ENCODE measurements around the gene CRELD2.
A peak's percentile ranks its signal among the peaks of the same experiment; 100 is the strongest.

Gene CRELD2

DNA sequence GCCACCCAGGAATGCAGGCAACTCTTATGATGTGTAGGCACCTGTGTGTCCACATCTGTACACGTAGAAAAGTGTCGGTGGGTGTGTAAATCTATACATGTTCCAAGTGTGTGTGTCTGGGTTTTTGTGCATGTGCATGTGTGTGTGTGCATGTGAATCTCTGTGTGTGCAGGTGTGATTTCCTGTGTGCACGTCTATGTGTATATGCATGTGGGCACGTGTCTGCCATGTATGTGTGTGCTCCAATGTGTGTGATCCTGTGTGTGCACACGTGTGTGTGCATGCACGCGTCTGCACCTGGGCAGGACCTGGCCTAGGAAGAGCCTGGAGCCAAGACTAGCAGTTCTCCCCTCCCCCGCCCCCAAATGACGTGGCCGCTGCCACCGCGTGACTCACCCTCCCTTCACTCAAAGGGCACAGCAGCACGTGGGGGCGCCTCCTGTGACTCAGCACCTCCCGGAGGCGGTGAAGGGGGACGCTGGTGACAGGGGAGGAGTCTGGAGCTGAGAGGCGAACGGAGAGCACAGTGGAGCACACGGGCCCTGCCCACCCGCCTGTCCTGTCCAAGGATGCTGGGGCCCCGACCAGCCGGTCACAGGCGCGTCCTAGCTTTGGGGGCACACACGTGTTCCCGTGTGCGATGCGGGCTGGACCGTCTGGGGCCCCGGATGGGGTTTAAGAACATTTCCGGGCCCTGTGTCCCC, 52.2 kb downstream of the CRELD2 start:
- peak; percentile 93 to 94 for DNase-seq

DNA sequence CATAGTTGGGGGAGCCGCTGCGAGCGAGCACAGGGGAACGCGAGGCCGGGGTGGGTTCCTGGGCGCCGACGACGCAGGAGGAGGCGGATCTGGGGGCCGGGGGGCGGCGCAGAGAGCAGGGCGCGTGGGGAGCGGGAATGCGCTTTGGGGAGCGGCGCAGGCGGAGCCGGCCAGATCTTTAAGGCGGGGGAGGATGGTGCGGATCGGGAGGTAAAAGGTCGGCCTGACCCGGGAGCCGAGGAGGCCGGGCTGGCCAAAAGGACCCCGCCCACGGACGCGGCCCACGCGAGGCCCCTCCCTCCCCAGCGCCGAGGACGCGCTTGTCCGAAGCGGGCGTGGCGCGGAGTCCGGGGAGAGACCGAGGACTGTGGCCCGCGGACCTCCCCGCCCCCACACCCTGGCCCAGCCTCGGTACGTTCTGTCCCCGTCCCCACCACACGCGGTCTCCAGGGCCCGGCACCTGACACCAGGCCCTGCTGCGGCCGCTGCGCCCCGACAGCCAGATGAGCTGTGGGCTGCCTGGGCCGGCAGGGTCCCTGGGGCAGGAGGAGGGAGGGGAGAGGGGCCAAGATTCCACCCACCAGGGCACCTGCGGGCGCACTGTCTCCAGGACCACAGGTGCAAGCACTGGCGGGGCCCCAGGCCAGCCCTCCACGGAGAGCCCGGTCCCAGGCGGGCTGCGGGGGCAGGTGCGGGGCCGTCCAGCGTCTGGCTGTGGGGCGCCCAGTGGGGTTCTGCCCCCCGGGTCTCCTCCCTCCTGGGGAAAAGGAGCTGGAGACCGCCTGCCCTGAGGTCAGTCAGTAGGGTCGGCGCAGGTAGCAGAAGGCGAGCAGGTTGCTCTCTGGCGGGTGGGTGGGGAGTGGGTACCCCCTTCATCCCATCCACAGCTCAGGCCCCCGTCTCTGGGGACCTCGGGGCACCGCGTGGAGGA, 53.1 kb downstream of the CRELD2 start:
- DNase-seq = peak; percentile 33 to 60

DNA sequence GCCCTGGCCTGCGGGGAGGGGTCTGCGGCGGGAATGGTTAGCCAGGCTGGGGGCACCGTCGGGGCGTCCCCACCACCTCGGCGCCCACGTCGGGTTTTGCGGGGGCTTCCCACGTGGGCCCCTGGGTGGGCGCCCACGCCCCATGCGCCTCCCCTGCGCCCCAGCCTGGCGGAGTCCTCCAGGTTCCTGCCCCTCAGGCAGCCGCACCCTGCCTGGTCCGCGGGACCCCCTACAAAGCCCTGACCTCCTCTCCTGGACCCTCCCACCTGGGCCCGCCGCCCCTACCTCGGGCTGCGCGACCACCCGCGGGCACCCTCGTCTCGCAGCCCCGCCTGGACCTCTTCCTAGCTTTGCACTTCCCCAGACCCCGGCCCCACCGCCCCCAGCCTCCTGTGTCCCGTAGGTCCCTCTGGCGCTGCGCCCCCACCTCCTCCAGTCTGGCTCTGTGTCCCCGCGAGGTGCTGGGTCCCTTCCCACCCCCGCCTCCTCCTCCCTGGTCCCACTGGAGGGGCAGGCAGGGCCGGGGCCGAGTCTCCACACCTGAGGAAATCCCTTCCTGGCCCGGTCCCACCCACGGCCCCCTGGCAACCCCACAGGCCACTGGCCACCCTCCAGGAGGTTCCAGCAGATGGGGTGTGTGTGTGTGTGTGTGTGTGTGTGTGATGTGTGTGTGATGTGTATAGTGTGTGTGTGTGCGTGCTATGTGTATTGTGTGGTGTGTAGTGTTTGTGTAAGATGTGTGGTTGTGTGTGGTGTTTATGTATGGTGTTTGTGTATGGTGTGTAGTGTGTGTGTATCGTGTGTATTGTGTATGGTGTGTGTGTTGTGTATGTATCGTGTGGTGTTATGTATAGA, 54.0 kb downstream of the CRELD2 start:
- no peak for DNase-seq

DNA sequence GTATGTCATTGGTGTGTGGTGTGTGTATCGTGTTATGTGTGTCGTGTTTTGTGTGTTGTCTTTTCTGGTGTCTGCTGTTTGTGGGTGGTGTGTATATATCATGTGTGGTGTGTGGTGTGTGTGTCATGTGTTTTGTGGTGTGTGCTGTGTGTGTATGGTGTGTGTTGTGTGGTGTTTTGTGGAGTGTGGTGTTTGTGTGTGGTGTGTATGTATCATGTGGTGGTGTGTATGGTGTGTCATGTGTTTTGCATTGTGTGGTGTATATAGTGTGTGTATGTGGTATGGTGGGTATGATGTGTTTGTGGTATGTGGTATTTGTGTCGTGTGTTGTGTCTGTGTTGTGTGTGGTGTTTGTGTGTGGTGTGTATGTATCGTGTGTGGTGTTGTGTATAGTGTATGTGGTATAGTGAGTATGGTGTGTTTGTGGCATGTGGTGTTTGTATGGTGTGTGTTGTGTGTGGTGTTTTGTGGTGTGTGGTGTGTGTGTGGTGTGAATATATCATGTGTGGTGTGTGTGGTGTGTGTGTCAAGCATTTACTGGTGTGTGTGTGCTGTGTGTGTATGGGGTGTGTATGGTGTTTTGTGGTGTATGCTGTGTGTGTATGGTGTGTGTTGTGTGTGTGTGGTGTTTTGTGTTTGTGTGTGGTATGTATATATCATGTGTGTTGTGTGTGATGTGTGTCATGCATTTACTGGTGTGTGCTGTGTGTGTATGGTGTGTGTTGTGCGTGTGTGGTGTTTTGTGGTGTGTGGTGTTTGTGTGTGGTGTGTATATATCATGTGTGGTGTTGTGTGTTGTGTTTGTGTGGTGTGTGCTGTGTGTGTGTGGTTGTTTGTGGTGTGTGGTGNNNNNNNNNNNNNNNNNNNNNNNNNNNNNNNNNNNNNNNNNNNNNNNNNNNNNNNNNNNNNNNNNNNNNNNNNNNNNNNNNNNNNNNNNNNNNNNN, 54.9 kb downstream of the CRELD2 start:
- DNase-seq = peak in 1 of 2 donors; percentile 18

DNA sequence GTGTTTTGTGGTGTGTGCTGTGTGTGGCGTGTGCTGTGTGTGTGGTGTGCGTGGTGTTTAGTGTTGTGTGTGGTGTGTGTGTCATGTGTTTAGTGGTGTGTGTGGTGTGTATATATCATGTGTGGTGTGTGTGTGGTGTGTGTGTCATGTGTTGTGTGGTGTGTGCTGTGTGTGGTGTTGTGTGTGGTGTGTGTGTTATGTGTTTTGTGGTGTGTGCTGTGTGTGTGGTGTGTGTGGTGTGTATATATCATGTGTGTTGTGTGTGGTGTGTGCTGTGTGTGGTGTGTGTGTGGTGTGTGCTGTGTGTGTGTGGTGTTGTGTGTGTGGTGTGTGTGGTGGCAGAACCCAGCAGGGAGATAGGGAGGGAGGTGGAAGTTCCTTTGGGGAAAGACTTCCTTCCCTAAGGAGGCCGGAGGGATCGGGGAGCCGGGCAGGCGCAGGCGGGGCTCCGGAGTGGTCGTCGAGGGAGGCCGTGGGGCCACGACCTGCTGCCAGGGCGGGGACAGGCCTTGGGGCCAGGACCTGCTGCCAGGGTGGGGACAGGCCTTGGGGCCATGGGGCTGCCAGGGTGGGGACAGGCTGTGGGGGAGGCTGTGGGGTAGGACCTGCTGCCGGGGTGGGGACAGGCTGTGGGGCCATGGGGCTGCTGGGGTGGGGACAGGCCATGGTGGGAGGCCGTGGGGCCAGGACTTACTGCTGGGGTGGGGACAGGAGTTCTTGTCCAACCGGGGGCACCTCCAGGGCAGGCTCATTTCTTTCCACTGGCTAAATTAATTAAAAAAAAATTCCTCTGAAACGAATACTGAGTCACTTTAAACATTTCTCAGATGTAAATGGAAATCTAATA, 57.3 kb downstream of the CRELD2 start:
- DNase-seq = peak in 1 of 2 donors; percentile 35

DNA sequence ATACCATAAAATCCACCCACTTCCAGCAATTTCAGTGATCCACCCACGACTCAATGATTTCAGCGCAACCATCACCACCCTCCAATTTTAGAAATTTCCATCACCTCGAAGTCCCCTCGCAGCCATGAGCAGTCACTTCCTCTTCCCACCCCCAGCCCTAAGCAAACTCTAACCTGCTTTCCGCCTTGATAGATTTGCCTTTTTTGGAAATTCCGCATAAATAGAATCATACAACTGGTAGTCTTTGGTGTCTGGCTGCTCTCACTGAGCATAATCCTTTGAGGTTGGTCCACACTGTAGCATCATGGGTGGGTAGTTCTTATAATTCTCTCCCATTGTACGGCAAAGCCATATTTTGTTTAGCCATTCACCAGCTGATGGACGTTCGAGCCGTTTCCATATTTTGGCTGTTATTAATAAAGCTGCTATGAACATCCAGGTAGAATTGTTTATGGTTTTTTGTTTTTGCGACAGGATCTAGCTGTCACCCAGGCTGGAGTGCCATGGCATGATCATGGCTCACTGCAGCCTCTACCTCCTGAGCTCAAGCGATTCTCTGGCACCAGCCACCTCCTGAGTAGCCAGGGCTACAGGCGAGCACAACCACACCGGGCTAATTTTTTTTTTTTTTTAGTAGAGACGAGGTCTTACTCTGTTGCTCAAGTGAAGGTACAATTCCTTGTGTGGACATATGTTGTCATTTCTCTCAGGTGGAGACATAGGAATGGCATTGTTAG, 58.2 kb downstream of the CRELD2 start:
- peak; percentile 55 to 78 for DNase-seq

Measured in CD4-positive, alpha-beta T cell treated with Interferon alpha-2 for 1 hour (primary cell).